Adipose tissue (tissue), 3 donors: ENCODE measurements around the gene METTL4. TPM values are rescaled to one million over a fixed set of nuclear protein-coding genes. Genes with fewer than 3 reads are reported as not detected.
"Not testable (repeated sequence)": the region's sequence is repeated elsewhere in the genome, so short reads cannot be mapped to it uniquely, and the experiment has no call there.

Source experiments
- H3K27ac ChIP-seq: one replicate; pipeline ENCODE4 v1.5.1; 2013; ENCODE audit warnings: low read depth, low read length
- WGBS, 3 donors: extraction: QIAGEN DNeasy Blood & Tissue Kit; methylation state at CpG; one replicate each; pipeline ENCODE4 v1.1.7; 2013; 5-methylcytosine and 5-hydroxymethylcytosine counted together
- polyA plus RNA-seq, 3 donors: library from polyadenylated mRNA; stranded (reverse); fragments of 200-250 nt; gene quantifications; one replicate each; pipeline ENCODE4 v1.2.3, GENCODE V29; 2013
- donor health status: healthy with polysubstance abuse.
- donor health status: Bipolar disorder and iron deficiency.
- donor health status: healthy.

Gene METTL4
- polyA plus RNA-seq, 3 donors: 2.5 to 4.9 (median 3.9) TPM

DNA sequence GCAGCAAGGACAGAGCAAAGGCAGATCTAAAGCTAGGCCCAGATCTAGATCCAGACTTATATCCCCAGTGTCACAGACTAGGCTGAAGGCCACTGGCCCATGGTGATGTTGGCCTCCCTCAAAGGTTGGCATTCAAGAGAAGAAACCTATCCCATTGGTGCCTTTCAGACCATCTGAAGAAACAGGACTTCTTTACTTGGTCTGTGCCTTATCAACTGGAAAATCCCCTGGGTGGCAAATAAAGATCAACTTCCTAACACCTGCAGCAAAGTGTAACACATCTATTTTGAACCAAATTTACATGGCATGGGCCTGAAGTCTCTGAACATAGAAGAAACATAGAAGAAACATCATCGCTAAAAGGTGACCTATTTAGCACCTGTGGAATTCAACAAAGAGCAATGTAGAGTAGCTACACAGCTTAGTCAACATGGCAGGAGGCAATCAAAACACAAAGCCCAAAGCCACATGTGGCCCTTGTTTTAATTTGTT, 35.8 kb downstream of the METTL4 start:
- H3K27ac ChIP-seq: no peak overlapping the region
- 94 to 100% (median 97%) methylated on average over 1 of the region's 1 CpG for WGBS, 3 donors

GRCh38 chr18:2534906-2535305, 36.4 kb downstream of the METTL4 start:
- no peak overlapping the region for H3K27ac ChIP-seq
- WGBS, 3 donors: 91 to 98% (median 95%) methylated on average over 1 of the region's 1 CpG

- H3K27ac ChIP-seq: no peak overlapping the region
- whole genome bisulfite sequencing, 3 donors: 95 to 98% (median 97%) methylated on average over 2 of the region's 2 CpGs
Observed at GRCh38 chr18:2532797-2533196, 38.5 kb downstream of the METTL4 start.

- H3K27ac ChIP-seq: no peak overlapping the region
- 90 to 96% (median 93%) methylated on average over 2 of the region's 2 CpGs for WGBS, 3 donors
Observed at GRCh38 chr18:2531751-2532150, 39.6 kb downstream of the METTL4 start.

GRCh38 chr18:2529154-2529553, 42.2 kb downstream of the METTL4 start:
- H3K27ac ChIP-seq: no peak overlapping the region
- 86 to 94% (median 87%) methylated on average over 7 of the region's 7 CpGs for WGBS, 3 donors

- H3K27ac ChIP-seq: no peak overlapping the region
- 58 to 88% (median 61%) methylated on average over 2 of the region's 2 CpGs for WGBS, 3 donors
Observed at GRCh38 chr18:2526329-2526728, 45.0 kb downstream of the METTL4 start.

DNA sequence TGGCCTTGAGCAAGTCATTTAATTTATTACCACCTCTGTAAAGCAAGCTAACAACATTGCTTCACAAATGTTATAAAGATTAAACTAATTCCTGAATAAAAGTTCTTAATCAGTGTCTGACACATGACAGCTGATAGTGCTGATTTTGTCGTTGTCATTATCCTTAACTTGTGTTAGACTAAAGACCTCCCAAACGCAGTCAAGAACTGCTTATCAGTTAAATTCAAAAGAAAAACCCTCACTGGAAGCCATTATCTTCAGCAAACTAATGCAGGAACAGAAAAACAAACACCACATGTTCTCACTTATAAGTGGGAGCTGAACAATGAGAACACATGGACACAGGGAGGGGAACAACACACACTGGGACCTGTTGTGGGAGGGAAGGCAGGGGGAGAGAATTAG, 46.5 kb downstream of the METTL4 start:
- WGBS, 3 donors: 7 to 38% (median 34%) methylated on average over 2 of the region's 2 CpGs

GRCh38 chr18:2522112-2522511, 49.2 kb downstream of the METTL4 start:
- WGBS, 3 donors: 79 to 88% (median 83%) methylated on average over 4 of the region's 4 CpGs
- H3K27ac ChIP-seq: no peak overlapping the region

More for the DNA sequence above, 46.5 kb downstream of the METTL4 start:
- H3K27ac ChIP-seq: not testable (repeated sequence)

- H3K27ac ChIP-seq: no peak overlapping the region
- 56 to 79% (median 70%) methylated on average over 5 of the region's 5 CpGs for WGBS, 3 donors
Observed at GRCh38 chr18:2518473-2518872, 52.8 kb downstream of the METTL4 start.

DNA sequence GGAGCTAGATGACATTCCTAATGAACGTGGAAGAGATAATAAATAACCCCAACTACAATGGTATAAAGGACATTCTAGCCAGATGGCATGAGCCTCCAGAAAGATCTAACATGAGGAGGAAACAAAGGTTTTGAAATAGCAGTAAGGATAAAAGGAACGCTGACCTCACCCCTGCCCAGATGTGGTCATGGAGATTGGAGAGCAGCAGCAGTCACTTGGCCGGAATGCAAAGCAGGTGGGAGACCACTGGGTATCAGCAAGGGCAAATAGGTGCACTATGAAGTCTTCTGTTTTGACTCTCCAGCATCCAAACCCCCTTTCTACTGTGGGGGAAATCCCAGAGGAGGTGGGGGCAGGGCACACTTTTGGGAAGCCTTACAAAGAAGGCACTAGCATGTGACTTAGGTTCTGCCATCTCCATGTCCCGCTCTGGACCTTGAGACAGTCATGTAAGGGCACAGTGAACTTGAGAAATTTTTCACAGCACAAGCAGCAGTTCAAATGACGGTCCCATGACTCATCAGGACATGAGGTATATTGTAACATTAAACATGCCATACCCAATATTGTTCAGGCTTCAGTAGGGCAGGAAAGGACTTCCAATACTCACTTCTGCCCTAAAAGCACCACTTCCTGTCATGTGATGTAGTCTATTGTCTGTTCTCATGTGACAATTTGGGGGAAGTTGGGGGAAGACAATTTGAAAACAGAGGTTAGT, 55.2 kb downstream of the METTL4 start:
- WGBS, 3 donors: 79 to 90% (median 80%) methylated on average over 5 of the region's 5 CpGs
- H3K27ac ChIP-seq: no peak overlapping the region

- no peak overlapping the region for H3K27ac ChIP-seq
- 29 to 71% (median 37%) methylated on average over 1 of the region's 1 CpG for WGBS, 3 donors
Observed at GRCh38 chr18:2515171-2515787, 56.0 kb downstream of the METTL4 start.

DNA sequence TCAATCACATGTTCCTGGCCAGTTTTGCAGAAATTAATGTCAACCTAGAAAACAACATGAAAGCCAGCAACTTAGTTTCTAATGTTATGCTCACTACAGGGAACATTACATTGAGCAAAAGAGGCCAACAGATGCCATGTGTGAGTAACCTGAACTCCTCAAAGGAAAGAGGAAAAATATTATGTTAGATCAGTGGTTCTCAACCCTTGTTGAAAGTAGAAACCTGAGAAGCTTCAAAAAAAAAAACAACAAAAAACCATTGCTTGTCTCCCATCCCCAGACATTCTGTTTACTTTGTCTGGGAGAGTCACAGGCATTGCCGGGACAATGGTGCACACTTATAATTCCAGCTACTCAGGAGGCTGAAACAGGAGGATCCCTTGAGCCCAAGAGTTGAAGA, 57.7 kb downstream of the METTL4 start:
- WGBS, 3 donors: 59 to 92% (median 72%) methylated on average over 1 of the region's 1 CpG
- no peak overlapping the region for H3K27ac ChIP-seq

DNA sequence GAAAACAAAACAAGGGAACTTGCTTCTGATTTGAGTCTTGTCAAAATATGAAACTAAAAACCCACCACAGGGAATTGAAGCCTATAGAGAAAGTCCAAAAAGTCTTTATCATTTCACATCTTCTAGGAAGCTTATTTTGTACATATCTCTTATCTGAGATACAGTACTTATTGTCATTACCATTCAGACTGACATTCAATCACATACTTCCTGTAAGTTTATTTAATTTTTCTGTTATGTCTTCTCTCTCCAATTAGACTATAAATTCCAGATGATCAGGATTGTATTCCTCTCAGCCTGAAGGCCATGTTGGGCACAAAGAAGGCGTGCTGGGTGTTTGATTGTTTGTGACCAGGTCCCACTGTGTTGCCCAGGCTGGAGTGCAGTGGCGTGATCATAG, 59.2 kb downstream of the METTL4 start:
- H3K27ac ChIP-seq: no peak overlapping the region
- 91 to 97% (median 96%) methylated on average over 2 of the region's 2 CpGs for WGBS, 3 donors

DNA sequence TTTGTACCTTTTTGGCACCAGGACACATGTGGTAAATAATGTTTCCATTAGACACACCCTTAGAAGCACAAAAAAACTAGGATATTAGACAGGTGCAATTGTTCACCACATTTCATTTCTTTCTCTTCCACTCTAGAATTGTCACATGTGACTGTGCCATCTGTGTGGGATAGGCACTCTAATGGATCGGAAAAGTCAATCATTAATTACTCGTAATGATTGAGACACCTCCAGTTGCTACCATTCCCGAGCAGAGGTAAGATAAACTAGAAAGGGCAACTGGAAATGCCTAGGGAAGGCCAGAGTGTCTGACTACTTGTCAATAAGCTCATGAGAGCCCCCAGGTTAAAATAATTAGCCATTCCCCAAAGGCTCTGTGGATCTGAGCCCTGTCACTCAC, 59.9 kb downstream of the METTL4 start:
- no peak overlapping the region for H3K27ac ChIP-seq
- 43 to 95% (median 94%) methylated on average over 3 of the region's 3 CpGs for WGBS, 3 donors

- no peak overlapping the region for H3K27ac ChIP-seq
- 91 to 93% (median 92%) methylated on average over 6 of the region's 6 CpGs for WGBS, 3 donors
Observed at GRCh38 chr18:2510416-2510815, 60.9 kb downstream of the METTL4 start.

DNA sequence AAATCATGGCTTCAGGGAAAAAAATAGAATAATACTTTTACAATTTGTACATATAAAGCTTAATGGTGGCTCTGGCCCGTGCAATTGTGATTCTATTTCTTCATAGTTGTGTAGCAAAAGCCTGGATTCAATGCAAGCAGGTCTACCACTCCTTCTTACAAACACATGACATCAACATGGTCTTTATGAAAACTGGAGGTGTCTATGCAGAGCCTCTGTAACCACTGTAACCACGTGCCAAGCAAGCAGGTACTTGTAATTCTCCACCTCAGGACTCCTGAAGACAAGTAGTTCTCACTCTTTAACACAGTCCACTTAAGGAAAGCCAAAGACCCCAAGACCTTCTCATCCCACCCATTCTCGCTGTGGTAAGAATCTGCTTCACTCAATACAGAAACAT, 62.6 kb downstream of the METTL4 start:
- 78 to 95% (median 92%) methylated on average over 3 of the region's 3 CpGs for WGBS, 3 donors
- H3K27ac ChIP-seq: no peak overlapping the region

- WGBS, 3 donors: 86 to 90% (median 90%) methylated on average over 2 of the region's 2 CpGs
- no peak overlapping the region for H3K27ac ChIP-seq
Observed at GRCh38 chr18:2508155-2508554, 63.1 kb downstream of the METTL4 start.

DNA sequence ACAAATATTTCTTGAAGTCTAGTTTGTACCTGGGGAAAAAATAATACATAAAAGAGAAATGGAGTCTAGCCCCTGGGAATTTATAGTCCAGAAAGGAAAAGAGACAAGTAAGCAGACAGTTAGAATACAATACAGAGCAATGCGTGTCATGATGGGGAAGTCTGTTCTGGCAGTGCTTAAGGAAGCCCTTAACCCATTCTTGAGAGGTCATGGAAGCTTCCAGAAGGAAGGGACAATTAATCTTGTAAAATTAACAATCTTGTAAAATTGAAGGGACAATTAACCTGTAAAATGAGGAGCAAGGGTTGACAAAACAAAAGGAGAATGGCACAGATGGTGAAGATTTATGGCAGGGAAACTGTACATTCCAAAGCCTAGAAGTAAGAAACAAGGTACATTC, 66.7 kb downstream of the METTL4 start:
- WGBS, 3 donors: 56 to 85% (median 67%) methylated on average over 1 of the region's 1 CpG
- H3K27ac ChIP-seq: no peak overlapping the region

GRCh38 chr18:2502880-2503279, 68.4 kb downstream of the METTL4 start:
- no peak overlapping the region for H3K27ac ChIP-seq
- 65 to 80% (median 76%) methylated on average over 1 of the region's 1 CpG for WGBS, 3 donors

DNA sequence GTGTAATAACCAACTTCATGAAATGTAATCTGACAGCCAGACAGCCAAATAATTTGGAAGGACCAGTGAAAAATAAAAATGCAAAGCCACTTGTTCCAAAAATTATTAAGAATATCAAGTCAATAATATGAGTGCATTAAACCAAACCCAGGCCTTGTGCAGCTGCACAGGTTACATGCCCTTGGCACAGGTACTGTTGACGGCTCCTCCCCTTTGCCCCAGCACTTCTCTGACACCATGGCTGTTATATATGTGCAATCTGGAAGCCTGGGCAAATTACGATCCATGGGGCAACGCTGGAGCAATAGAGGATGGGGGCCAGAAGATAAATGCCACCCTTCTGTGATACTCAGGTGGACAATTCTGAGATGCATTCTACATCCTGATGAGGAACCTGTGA, 68.9 kb downstream of the METTL4 start:
- whole genome bisulfite sequencing, 3 donors: 32 to 87% (median 79%) methylated on average over 3 of the region's 3 CpGs
- H3K27ac ChIP-seq: no peak overlapping the region
